DOHH2 (cell line): Measurements from ENCODE around the gene PSMD4.

Experiments
- EZH2phosphoT487 ChIP-seq: fragments of 200-600 bp; sonication (generic); IDR thresholded peaks from 2 replicates; pipeline ENCODE4 v1.6.1; 2017; ENCODE audit warnings: borderline replicate concordance, mild to moderate bottlenecking, antibody characterized with exemption, low read length, moderate library complexity, mixed read lengths
- TF ChIP-seq, protein P1 (sequence below): fragments of 200-600 bp; sonication (generic); IDR thresholded peaks from one replicate; pipeline ENCODE4 v1.5.1; 2014; ENCODE audit warnings: antibody characterized with exemption, mild to moderate bottlenecking, low read depth, low read length; ENCODE audit not compliant: poor library complexity, severe bottlenecking

DNA sequence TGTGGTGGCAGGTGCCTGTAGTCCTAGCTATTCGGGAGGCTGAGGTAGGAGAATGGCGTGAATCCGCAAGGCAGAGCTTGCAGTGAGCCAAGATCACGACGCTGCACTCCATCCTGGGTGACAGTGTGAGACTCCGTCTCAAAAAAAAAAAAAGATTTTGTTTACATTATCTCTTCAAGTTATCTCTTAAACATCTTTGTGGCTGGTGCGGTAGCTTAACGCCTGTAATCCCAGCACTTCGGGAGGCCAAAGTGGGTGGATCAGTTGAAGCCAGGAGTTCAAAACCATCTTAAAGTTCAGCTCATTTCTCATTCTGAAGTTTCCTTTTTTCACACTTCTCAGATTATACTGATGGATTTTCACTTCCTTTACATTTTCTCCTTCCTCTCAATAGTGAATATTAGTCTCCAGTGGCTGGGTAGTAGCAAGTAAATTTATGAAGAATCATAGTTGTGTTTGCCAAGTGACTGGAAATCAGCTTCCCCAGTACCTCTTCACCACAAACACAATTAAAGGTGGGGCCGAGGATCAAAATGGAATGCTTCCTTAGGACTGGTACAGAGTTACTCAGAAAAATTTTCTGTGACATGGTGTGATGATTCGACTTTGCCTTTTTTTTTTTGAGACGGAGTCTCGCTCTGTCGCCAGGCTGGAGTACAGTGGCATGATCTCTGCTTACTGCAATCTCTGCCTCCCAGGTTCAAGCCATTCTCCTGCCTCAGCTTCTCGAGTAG is 42.4 kb upstream of the PSMD4 start:
- TF ChIP-seq, protein P1, sequence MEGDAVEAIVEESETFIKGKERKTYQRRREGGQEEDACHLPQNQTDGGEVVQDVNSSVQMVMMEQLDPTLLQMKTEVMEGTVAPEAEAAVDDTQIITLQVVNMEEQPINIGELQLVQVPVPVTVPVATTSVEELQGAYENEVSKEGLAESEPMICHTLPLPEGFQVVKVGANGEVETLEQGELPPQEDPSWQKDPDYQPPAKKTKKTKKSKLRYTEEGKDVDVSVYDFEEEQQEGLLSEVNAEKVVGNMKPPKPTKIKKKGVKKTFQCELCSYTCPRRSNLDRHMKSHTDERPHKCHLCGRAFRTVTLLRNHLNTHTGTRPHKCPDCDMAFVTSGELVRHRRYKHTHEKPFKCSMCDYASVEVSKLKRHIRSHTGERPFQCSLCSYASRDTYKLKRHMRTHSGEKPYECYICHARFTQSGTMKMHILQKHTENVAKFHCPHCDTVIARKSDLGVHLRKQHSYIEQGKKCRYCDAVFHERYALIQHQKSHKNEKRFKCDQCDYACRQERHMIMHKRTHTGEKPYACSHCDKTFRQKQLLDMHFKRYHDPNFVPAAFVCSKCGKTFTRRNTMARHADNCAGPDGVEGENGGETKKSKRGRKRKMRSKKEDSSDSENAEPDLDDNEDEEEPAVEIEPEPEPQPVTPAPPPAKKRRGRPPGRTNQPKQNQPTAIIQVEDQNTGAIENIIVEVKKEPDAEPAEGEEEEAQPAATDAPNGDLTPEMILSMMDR = no peak
- TF ChIP-seq EZH2phosphoT487 = no peak
